ENCODE data around the gene POLR1G. TPM values are rescaled to one million over a fixed set of nuclear protein-coding genes. Genes with fewer than 3 reads are reported as not detected.

POLR1G gene
- total and polyA plus RNA-seq, 2 donors (not counting 3 experiments of a cell fraction or from before 2014, with no cell fraction given) = 6.6 to 19.5 TPM

DNA sequence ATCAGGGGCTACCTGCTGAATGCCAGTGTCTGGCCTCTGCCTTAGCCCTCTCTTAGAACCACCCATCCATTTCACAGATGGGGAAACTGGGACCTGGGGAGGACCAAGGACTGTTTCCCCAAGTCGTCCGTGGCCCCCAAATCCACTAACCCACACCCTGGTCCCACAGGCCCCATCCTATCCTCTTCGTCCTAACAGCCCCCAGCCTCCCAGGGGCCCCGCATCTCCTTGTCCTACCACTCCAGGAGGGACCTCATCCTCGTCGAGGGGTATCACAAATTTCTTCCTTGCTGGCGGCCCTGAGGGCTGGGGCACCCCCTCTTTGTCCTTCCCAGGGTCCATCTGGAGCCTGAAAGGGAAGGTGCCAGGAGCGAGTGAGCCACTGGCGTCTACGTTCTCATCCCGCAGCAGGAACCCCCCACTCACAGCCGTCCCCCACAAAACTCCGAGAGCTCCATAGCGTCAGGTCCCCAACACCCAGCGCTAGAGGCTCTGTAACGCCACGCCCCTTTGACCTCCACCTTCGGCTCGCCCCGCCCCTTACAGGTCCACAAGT, 16.7 kb downstream of the POLR1G start:
- H3K4me2 ChIP-seq (ENCODE audit: insufficient read depth, low read length) = peak overlapping the region; percentile 85
- H3K27ac ChIP-seq (ENCODE audit: insufficient read depth, low read depth, low read length) = peak overlapping the region; percentile 100
- ChIA-PET POLR2A (interaction anchor here (0.7 kb wide), 1 partner anchor 82 kb away, joined by 3 read pairs; no protein-coding TSS in a partner anchor), CTCF (interaction anchor here (1.1 to 2.8 kb wide), 3 partner anchors 10 to 62 kb away, joined by 4 to 18 read pairs (median 15); partner anchors contain the start of gene PPP1R13L)
- no peak for DNase-seq (ENCODE audit: low read depth, low spot score)
- H3K27me3 ChIP-seq (ENCODE audit: control insufficient read depth in 2 of 2, insufficient read depth in 2 of 2, low read length in 2 of 2) = no peaks in the 10 kb centered on the region
- dilution Hi-C loops (cut with MboI; ENCODE audit: extremely low pct_ligation_motif_present, low sequenced_read_pairs) (no loop called here), intact Hi-C loops (cut with micrococcal nuclease) (loop anchor here (1.0 kb wide), 1 partner anchor 18 kb away; the partner anchor contains the start of gene PPP1R13L)
- peak overlapping the region; percentile 59 to 73 (median 69) for H3K4me3 ChIP-seq (replicated peaks in 1 of 3; ENCODE audit: insufficient read depth in 1 of 3, low read depth in 1 of 3, low read length in 3 of 3)
- H3K36me3 ChIP-seq (ENCODE audit: control insufficient read depth in 2 of 2, extremely low read depth in 1 of 2, insufficient read depth in 2 of 2, low read length in 2 of 2) = peaks cover 2 to 11% of the 10 kb centered on the region in 2 experiments
- H3K79me2 ChIP-seq (ENCODE audit: control insufficient read depth, insufficient read depth, low read length) = peaks cover 27% of the 10 kb centered on the region
- no peaks in the 10 kb centered on the region for H4K20me1 ChIP-seq (replicated peaks; ENCODE audit: control insufficient read depth, extremely low read depth, insufficient read depth, low read length)
- no TSS peak for BruUV-seq (replicated peaks)
- no peak overlapping the region for H2AFZ ChIP-seq (ENCODE audit: low read depth, low read length)
- no peak for TF ChIP-seq FOS (IDR thresholded peaks at IDR 0.05; ENCODE audit: borderline replicate concordance, insufficient read depth, low read length)
- TF ChIP-seq, protein P1, sequence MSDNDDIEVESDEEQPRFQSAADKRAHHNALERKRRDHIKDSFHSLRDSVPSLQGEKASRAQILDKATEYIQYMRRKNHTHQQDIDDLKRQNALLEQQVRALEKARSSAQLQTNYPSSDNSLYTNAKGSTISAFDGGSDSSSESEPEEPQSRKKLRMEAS (IDR thresholded peaks at IDR 0.05; ENCODE audit: insufficient read depth, insufficient read length) = no peak
- TF ChIP-seq JUN (IDR thresholded peaks at IDR 0.05; ENCODE audit: borderline replicate concordance, insufficient read depth, insufficient read length, low read depth) = no peak
- TF ChIP-seq, protein P2, sequence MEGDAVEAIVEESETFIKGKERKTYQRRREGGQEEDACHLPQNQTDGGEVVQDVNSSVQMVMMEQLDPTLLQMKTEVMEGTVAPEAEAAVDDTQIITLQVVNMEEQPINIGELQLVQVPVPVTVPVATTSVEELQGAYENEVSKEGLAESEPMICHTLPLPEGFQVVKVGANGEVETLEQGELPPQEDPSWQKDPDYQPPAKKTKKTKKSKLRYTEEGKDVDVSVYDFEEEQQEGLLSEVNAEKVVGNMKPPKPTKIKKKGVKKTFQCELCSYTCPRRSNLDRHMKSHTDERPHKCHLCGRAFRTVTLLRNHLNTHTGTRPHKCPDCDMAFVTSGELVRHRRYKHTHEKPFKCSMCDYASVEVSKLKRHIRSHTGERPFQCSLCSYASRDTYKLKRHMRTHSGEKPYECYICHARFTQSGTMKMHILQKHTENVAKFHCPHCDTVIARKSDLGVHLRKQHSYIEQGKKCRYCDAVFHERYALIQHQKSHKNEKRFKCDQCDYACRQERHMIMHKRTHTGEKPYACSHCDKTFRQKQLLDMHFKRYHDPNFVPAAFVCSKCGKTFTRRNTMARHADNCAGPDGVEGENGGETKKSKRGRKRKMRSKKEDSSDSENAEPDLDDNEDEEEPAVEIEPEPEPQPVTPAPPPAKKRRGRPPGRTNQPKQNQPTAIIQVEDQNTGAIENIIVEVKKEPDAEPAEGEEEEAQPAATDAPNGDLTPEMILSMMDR (IDR thresholded peaks at IDR 0.05; ENCODE audit: extremely low read depth in 1 of 2, insufficient read depth in 1 of 2, low read depth in 1 of 2, low read length in 2 of 2) = no peak
- no peak for TF ChIP-seq POLR2A (IDR thresholded peaks at IDR 0.05; ENCODE audit: low read depth, low read length)
- no peak for TF ChIP-seq MYC (IDR thresholded peaks at IDR 0.05; ENCODE audit: low read depth, low read length)
- TF ChIP-seq GATA2 (IDR thresholded peaks at IDR 0.05; ENCODE audit: insufficient read depth, insufficient read length, low read depth, low read length) = no peak
- peaks cover 30% of the 10 kb centered on the region for H3K4me1 ChIP-seq (ENCODE audit: control insufficient read depth, extremely low read depth, insufficient read depth, low read length)
- peak; percentile 12 for FAIRE-seq
- peak overlapping the region; percentile 94 for H3K9ac ChIP-seq (replicated peaks; ENCODE audit: extremely low read depth, insufficient read depth, low read length)
- no peaks in the 10 kb centered on the region for H3K9me3 ChIP-seq (replicated peaks; ENCODE audit: control insufficient read depth, insufficient read depth, low read length)
- no peaks in the 10 kb centered on the region for H3K9me1 ChIP-seq (replicated peaks; ENCODE audit: control insufficient read depth, extremely low read depth, insufficient read depth, low read length)
